Panc1 (cell line): ENCODE measurements around the gene VRK3.

Experiments
- CTCF ChIP-seq: fragments of 450-650 bp; IDR thresholded peaks from 2 replicates; pipeline ENCODE4 v1.5.1; 2017; ENCODE audit warnings: mild to moderate bottlenecking
- POLR2AphosphoS5 ChIP-seq: IDR thresholded peaks from 2 replicates; pipeline ENCODE4 v1.6.1; 2012; ENCODE audit warnings: mild to moderate bottlenecking, low read depth, low read length, moderate library complexity
- REST ChIP-seq, 2 experiments: IDR thresholded peaks; 2 replicates each; pipeline ENCODE4 v1.6.1; 2011 to 2012; ENCODE audit warnings: low read depth in 2 of 2, control low read depth in 1 of 2, low read length in 1 of 2, mild to moderate bottlenecking in 1 of 2, moderate library complexity in 1 of 2; ENCODE audit not compliant: insufficient read depth in 1 of 2
- SIN3A ChIP-seq: IDR thresholded peaks from 2 replicates; pipeline ENCODE4 v1.6.1; 2012; ENCODE audit warnings: low read depth, mild to moderate bottlenecking, low read length, moderate library complexity, borderline replicate concordance; ENCODE audit not compliant: insufficient read depth

GRCh38 chr19:49973987-49974386 is 51.2 kb downstream of the VRK3 start:
- TF ChIP-seq SIN3A (no peak), CTCF (no peak), REST (IDR thresholded peaks at IDR 0.05; ENCODE audit: insufficient read depth in 1 of 2, low read depth in 2 of 2, low read length in 1 of 2) (no peak), POLR2AphosphoS5 (no peak)
